Measurements from ENCODE around the gene KMO. TPM values are rescaled to one million over a fixed set of nuclear protein-coding genes. Genes with fewer than 3 reads are reported as not detected.

The KMO gene
- total RNA-seq = 1 to 10 TPM; 1.1 to 1.2 TPM
- long read RNA-seq, donor 1 = 0 reads
- long read RNA-seq, donor 2 = 0 reads

DNA sequence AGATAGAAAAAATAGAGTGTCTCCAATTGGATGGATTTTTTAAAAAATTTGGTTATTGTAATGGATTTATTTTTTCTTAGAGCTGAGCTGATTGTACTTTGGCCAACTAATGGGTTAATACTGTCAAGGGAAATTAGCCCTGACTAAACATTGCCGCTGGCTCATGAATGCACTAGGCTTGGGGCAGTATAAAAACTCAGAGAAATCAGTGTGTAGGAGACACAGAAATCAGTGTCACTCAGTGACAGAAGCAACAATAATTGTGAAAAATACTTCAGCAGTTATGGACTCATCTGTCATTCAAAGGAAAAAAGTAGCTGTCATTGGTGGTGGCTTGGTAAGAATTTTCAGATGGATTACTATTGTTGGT lies at the start of gene KMO:
Gene KMO (plus strand): TSS at position 217 of the 370 bp plus-strand sequence. CDS start 67 bp downstream, at position 284.
- no peak for DNase-seq (ENCODE audit: low spot score)
- intact Hi-C loops (cut with DNase I) = no loop called here

DNA sequence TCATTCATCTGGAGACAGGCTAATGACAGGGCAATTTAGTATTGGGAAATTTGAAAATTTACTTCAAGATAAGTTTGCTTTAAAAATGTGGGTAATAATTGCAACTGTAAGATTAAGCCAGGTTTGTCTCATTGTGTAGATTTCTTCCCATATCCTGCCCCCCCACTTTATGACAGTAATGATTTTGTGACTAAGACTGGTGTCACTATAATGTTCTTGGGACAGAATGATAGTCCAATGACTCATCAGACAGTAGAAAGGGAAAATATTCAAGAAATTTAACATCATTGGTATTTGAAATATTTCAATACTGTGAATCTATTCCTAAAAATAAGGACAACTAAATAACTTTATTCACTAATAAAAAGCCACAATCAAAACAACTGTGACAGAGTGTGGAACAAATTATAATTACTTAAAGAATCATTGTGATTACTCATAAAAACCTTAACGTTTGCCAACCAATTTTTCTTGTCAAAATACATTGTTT lies 49.4 kb upstream of the KMO start:
- intact Hi-C loops (cut with DNase I) = no loop called here
- no peak for DNase-seq (ENCODE audit: low spot score)

DNA sequence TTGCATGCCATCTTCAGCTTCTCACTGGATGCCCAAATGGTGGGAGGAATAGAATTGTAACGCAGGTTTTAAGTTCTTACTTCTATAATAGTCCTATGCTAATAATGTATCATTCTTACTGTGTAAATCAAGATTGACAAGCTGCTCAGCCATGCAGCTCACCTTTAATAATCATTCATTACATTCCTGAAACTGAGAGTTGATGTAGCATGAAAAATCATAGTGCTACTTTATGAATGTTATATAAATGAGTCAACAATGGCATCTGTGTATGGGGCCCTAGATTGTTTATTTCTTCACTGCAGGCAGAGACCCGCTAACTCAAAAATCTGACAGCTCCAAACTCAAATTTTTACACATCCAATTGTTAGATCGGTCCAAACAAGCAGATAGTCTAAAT lies 47.0 kb upstream of the KMO start:
- DNase-seq (ENCODE audit: low spot score) = no peak
- intact Hi-C loops (cut with DNase I) = no loop called here

- intact Hi-C loops (cut with DNase I) = no loop called here
- no peak for DNase-seq (ENCODE audit: low spot score)
These were observed 46.6 kb upstream of the KMO start for GRCh38 chr1:241485554-241485992.

DNA sequence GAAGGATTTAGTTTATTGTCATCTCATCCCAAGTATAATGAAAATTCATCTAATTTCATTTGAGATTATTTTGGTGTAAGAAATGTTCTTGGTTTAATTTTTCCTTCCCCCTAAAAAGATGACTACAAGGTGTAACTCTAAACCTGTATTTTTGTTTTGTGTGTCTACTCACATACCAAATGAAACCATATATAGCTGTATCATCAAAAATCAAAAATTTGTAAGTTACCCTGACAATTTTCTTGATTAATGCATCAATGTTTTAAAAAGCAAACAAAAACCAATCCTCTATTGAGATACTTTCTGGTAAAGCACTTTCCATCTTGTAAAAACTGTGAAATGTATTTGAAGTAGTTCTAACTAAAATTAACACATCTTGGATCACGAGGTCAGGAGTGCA lies 43.4 kb upstream of the KMO start:
- DNase-seq (ENCODE audit: low spot score) = no peak
- intact Hi-C loops (cut with DNase I) = no loop called here

DNA sequence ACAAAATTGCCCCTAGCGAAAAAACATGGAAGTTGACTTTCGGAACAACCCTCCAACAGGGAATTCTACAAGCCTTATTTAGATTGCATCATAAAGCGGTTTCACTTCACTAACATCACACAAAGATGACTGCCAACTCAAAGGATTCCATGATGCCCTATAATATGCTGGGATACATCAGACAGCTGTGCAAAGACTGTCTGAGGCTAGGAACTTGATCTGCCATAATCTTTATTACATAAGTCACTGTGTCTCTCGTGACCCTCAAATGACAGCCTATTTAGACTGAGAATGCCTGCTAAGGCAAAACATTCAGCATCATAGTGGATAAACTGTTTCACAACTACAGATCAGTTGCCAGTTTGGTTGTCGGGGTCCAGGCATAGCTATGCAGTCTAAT lies 36.4 kb upstream of the KMO start:
- no peak for DNase-seq (ENCODE audit: low spot score)

GRCh38 chr1:241499910-241500309 lies 32.3 kb upstream of the KMO start:
- intact Hi-C loops (cut with DNase I) = no loop called here
- DNase-seq (ENCODE audit: low spot score) = no peak

More for the DNA sequence above, 36.4 kb upstream of the KMO start:
- intact Hi-C loops (cut with DNase I) = no loop called here

GRCh38 chr1:241503444-241503843 lies 28.7 kb upstream of the KMO start:
- intact Hi-C loops (cut with DNase I) = no loop called here
- DNase-seq (ENCODE audit: low spot score) = no peak

- intact Hi-C loops (cut with DNase I) = no loop called here
- DNase-seq (ENCODE audit: low spot score) = no peak
These were observed 24.9 kb upstream of the KMO start for GRCh38 chr1:241507189-241507863.

DNA sequence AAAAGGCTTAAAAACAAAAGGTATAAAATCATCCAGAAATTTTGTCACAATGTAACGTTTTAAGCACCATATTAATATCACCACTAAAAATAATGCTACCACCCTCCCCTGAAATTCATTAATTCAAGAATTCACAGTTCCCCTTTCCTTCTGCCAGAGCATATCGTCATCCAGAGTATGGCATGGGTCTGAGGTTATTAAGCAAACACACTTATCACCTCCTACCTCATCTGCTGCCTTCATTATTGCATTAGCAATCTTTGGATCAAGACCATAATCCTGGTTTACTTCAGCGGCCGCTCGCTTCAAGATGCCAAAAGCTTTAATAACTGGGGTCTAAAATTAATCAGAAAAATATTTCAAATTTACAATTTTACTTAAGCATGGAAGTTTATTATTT lies 18.8 kb upstream of the KMO start:
- no peak for DNase-seq (ENCODE audit: low spot score)
- intact Hi-C loops (cut with DNase I) = no loop called here

- no peak for DNase-seq (ENCODE audit: low spot score)
- intact Hi-C loops (cut with DNase I) = no loop called here
These were observed 13.5 kb upstream of the KMO start for GRCh38 chr1:241518476-241519307.

GRCh38 chr1:241519308-241520079 lies 12.7 kb upstream of the KMO start, which contains the start of gene FH:
TSS of gene FH (minus strand) at chr1:241519755. CDS start at chr1:241519722, 33 bp downstream.
- peak; percentile 98 for DNase-seq (ENCODE audit: low spot score)
- intact Hi-C loops (cut with DNase I) = no loop called here

- intact Hi-C loops (cut with DNase I) = no loop called here
- no peak for DNase-seq (ENCODE audit: low spot score)
These were observed 12.1 kb upstream of the KMO start for GRCh38 chr1:241520080-241520465.

DNA sequence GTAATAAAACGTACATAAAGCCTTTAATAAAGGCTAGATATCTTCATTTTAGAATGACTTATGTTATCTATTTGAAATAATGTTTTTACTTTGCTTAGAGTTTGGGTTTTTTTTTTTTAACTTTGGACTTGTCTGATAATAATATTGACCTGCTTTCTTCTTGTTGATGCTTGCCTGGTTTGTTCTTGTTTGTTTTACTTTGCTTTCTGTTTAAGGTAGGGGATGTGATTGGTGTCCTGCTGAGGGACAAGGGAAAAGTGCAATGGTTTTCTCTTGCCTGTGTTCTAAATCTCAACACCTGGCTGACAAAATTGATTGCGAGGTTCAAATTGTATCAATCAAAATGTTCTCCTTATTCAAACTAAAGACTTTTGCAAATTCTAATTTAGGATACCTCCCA lies 10.5 kb upstream of the KMO start:
- no peak for DNase-seq (ENCODE audit: low spot score)
- intact Hi-C loops (cut with DNase I) = no loop called here

DNA sequence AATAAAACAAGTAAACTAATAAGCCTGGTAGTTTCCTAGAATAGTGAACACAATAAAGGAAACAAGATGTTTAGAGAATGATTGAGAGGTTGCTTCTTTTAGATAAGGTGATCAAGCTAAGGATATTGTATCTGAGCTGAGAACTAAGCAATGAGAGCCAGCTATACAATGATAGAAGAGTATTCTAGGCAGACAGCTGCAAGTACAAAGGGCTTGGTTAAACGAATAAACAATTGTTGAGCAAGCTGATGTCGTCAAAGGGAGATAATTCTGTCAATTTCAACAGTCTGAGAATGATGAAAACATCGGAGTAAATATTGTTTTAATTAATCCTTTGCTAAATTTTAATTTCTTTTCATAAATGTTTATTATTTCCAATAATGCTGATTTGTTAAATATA lies 7.2 kb upstream of the KMO start:
- DNase-seq (ENCODE audit: low spot score) = no peak
- intact Hi-C loops (cut with DNase I) = no loop called here

- intact Hi-C loops (cut with DNase I) = no loop called here
- DNase-seq (ENCODE audit: low spot score) = no peak
These were observed 5.0 kb upstream of the KMO start for GRCh38 chr1:241527146-241527545.

- no peak for DNase-seq (ENCODE audit: low spot score)
- intact Hi-C loops (cut with DNase I) = no loop called here
These were observed 700 bp upstream of the KMO start for GRCh38 chr1:241531195-241532161.

DNA sequence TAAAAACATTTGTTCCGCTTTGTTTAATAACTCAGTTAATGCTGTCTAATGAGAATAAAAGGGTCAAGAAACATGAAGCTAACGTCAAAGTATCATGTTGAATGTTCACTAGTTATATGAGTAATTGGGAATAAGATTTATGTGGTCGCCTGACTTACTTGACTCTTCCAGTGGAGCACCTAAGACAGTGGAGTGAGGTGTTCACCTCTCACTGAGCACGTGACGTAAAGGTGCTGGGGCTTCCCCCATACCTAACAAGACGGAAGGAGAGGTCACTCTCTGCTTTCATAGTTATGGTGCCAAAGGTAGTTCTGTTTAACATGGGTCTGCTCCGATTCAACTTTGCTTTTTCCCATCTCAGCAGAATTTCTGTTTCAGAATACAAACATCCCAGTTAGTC lies 686 bp downstream of the KMO start:
- intact Hi-C loops (cut with DNase I) = no loop called here
- DNase-seq (ENCODE audit: low spot score) = no peak

Measured in posterior vena cava (tissue), 2 donors.